ENCODE measurements around the gene SRRM2. TPM values are rescaled to one million over a fixed set of nuclear protein-coding genes. Genes with fewer than 3 reads are reported as not detected.

The SRRM2 gene
- total and polyA plus RNA-seq, 8 donors, result 142 to 2,165 (median 655) TPM

GRCh38 chr16:2808181-2808580 lies 55.7 kb downstream of the SRRM2 start:
- intact Hi-C loops (cut with DNase I; ENCODE audit: low total_unique reads), result no loop called here
- Histone ChIP-seq H3K4me3 (no peak overlapping the region), H3K36me3 (no peaks in the 10 kb centered on the region), H3K4me1 (peaks cover 0 to 7% (median 0%) of the 10 kb centered on the region in 4 donors), H3K9me3 (peaks cover 0 to 15% (median 14%) of the 10 kb centered on the region in 4 donors), H3K27ac (no peak overlapping the region), H3K27me3 (peaks cover 0 to 48% (median 0%) of the 10 kb centered on the region in 3 donors)
- TF ChIP-seq EP300 (IDR thresholded peaks at IDR 0.05) (no peak), POLR2AphosphoS5 (IDR thresholded peaks at IDR 0.05) (no peak), CTCF (IDR thresholded peaks at IDR 0.05) (no peak), POLR2A (IDR thresholded peaks at IDR 0.05) (no peak)
- 85 to 94% (median 92%) methylated on average over 7 of the region's 7 CpGs for WGBS, 5 donors
- no peak for DNase-seq

GRCh38 chr16:2809149-2809760 lies 56.8 kb downstream of the SRRM2 start:
- no peak overlapping the region for H3K27ac ChIP-seq
- intact Hi-C loops (cut with DNase I; ENCODE audit: low total_unique reads), result no loop called here
- H3K36me3 ChIP-seq, result no peaks in the 10 kb centered on the region
- H3K4me1 ChIP-seq, result peaks cover 0 to 7% (median 0%) of the 10 kb centered on the region in 4 donors
- no peak for DNase-seq
- WGBS, 5 donors, result 72 to 79% (median 77%) methylated on average over 3 of the region's 3 CpGs
- TF ChIP-seq POLR2AphosphoS5 (IDR thresholded peaks at IDR 0.05) (no peak), POLR2A (IDR thresholded peaks at IDR 0.05) (no peak), EP300 (IDR thresholded peaks at IDR 0.05) (no peak), CTCF (IDR thresholded peaks at IDR 0.05) (no peak)
- H3K4me3 ChIP-seq, result no peak overlapping the region
- peaks cover 0 to 10% (median 5%) of the 10 kb centered on the region in 4 donors for H3K9me3 ChIP-seq
- H3K27me3 ChIP-seq, result peaks cover 0 to 54% (median 0%) of the 10 kb centered on the region in 3 donors

GRCh38 chr16:2810651-2811050 lies 58.2 kb downstream of the SRRM2 start:
- Histone ChIP-seq H3K4me1 (peaks cover 0 to 7% (median 0%) of the 10 kb centered on the region in 4 donors), H3K4me3 (no peak overlapping the region), H3K36me3 (no peaks in the 10 kb centered on the region), H3K27me3 (peaks cover 0 to 66% (median 0%) of the 10 kb centered on the region in 3 donors), H3K9me3 (no peaks in the 10 kb centered on the region), H3K27ac (no peak overlapping the region)
- no peak for TF ChIP-seq CTCF (IDR thresholded peaks at IDR 0.05)
- no peak for TF ChIP-seq EP300 (IDR thresholded peaks at IDR 0.05)
- no peak for TF ChIP-seq POLR2A (IDR thresholded peaks at IDR 0.05)
- TF ChIP-seq POLR2AphosphoS5 (IDR thresholded peaks at IDR 0.05), result no peak
- 79 to 90% (median 90%) methylated on average over 5 to 6 of the region's 6 CpGs for WGBS, 5 donors
- intact Hi-C loops (cut with DNase I; ENCODE audit: low total_unique reads), result no loop called here
- no peak for DNase-seq

- Histone ChIP-seq H3K4me3 (no peak overlapping the region), H3K4me1 (peaks cover 0 to 7% (median 0%) of the 10 kb centered on the region in 4 donors), H3K36me3 (no peaks in the 10 kb centered on the region), H3K27me3 (peaks cover 0 to 73% (median 0%) of the 10 kb centered on the region in 3 donors), H3K27ac (no peak overlapping the region), H3K9me3 (no peaks in the 10 kb centered on the region)
- intact Hi-C loops (cut with DNase I; ENCODE audit: low total_unique reads), result no loop called here
- DNase-seq, result no peak
- WGBS, 5 donors, result 42 to 56% (median 51%) methylated on average over 14 to 15 of the region's 15 CpGs
- TF ChIP-seq EP300 (IDR thresholded peaks at IDR 0.05), result no peak
These were observed 59.4 kb downstream of the SRRM2 start for GRCh38 chr16:2811703-2812471.

Data from stomach (tissue), 9 donors.